ENCODE data around the gene LSM12.

Gene LSM12

DNA sequence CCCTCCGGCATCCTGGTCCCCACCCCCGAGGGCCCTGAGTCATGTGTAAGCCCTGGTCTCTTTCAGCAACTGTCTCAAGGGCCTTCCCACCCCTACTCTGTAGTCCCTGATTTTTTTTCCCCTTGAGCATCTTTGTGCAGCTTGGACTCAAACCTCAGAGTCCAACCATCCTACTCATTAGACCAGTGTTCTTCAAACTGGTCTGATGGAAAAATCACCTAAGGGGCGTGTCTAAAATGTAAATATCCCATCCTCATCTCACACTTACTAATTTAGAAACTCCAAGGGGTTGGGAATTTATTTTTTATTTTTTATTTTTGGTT, 4.7 kb upstream of the LSM12 start:
- peaks cover 22% of the 10 kb centered on the region for H3K36me3 ChIP-seq (ENCODE audit: control insufficient read depth, insufficient read depth, low read length, severe bottlenecking)
- peaks cover 20% of the 10 kb centered on the region for H3K4me1 ChIP-seq (ENCODE audit: control insufficient read depth, insufficient read depth, low read length)
- H3K9ac ChIP-seq (ENCODE audit: low read length), result peak overlapping the region; percentile 82
- no peak for DNase-seq (ENCODE audit: low read depth)
- H3K27me3 ChIP-seq (replicated peaks; ENCODE audit: control insufficient read depth, insufficient read depth, low read length), result no peaks in the 10 kb centered on the region
- H3K4me3 ChIP-seq (ENCODE audit: low read length), result peak overlapping the region; percentile 84
- H3K9me3 ChIP-seq (ENCODE audit: control insufficient read depth, low read length), result no peaks in the 10 kb centered on the region

DNA sequence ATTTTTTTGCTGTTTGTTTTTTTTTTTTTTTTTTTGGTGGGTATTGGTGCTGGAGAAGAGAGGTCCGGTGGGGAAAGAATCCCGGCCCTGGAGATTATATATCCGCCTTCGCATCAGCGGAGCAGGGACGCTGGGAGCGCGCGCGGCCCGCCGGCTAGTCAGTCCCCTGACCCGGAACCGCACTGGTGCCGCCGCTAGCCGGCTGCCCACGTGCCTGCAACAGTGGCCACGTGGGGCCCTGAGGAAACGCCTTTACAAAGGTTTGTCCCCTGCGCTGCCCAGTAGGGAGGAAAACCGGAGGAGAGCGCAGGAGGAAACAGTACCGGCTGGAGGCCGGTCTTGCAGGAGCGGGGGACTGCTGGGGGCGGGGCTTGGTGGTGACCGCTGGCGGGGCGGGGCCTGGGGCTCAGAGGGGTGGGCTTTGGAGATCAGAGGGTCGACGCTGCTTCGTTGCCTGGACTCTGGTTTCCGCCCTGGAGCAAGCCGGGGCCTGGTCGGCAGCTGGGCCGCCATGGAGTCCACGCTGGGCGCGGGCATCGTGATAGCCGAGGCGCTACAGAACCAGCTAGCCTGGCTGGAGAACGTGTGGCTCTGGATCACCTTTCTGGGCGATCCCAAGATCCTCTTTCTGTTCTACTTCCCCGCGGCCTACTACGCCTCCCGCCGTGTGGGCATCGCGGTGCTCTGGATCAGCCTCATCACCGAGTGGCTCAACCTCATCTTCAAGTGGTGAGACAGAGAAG, 4.2 kb upstream of the LSM12 start, which contains the start of gene G6PC3:
TSS of gene G6PC3 (plus strand) at position 281 of the 743 bp plus-strand sequence. CDS start at position 512, 231 bp downstream.
- Histone ChIP-seq H3K9me3 (ENCODE audit: control insufficient read depth, low read length) (no peaks in the 10 kb centered on the region), H3K27me3 (replicated peaks; ENCODE audit: control insufficient read depth, insufficient read depth, low read length) (no peaks in the 10 kb centered on the region), H3K9ac (ENCODE audit: low read length) (peak within 1 kb of the TSS; percentile 91), H3K4me3 (ENCODE audit: low read length) (peak within 1 kb of the TSS; percentile 84), H3K36me3 (ENCODE audit: control insufficient read depth, insufficient read depth, low read length, severe bottlenecking) (peaks cover 17% of the 10 kb centered on the region), H3K4me1 (ENCODE audit: control insufficient read depth, insufficient read depth, low read length) (peaks cover 18% of the 10 kb centered on the region)
- peak; percentile 99 for DNase-seq (ENCODE audit: low read depth)

GRCh38 chr17:44069974-44070454, 3.5 kb upstream of the LSM12 start:
- Histone ChIP-seq H3K27me3 (replicated peaks; ENCODE audit: control insufficient read depth, insufficient read depth, low read length) (no peaks in the 10 kb centered on the region), H3K36me3 (ENCODE audit: control insufficient read depth, insufficient read depth, low read length, severe bottlenecking) (peaks cover 10% of the 10 kb centered on the region), H3K9me3 (ENCODE audit: control insufficient read depth, low read length) (no peaks in the 10 kb centered on the region), H3K4me1 (ENCODE audit: control insufficient read depth, insufficient read depth, low read length) (peaks cover 18% of the 10 kb centered on the region), H3K4me3 (ENCODE audit: low read length) (peak overlapping the region; percentile 84), H3K9ac (ENCODE audit: low read length) (peak overlapping the region; percentile 91)
- DNase-seq (ENCODE audit: low read depth), result peak; percentile 36

- peaks cover 13% of the 10 kb centered on the region for H3K36me3 ChIP-seq (ENCODE audit: control insufficient read depth, insufficient read depth, low read length, severe bottlenecking)
- no peaks in the 10 kb centered on the region for H3K9me3 ChIP-seq (ENCODE audit: control insufficient read depth, low read length)
- DNase-seq (ENCODE audit: low read depth), result no peak
- no peak overlapping the region for H3K4me3 ChIP-seq (ENCODE audit: low read length)
- H3K27me3 ChIP-seq (replicated peaks; ENCODE audit: control insufficient read depth, insufficient read depth, low read length), result no peaks in the 10 kb centered on the region
- peak overlapping the region; percentile 92 for H3K9ac ChIP-seq (ENCODE audit: low read length)
- peaks cover 18% of the 10 kb centered on the region for H3K4me1 ChIP-seq (ENCODE audit: control insufficient read depth, insufficient read depth, low read length)
Measured at GRCh38 chr17:44067545-44067940, 1.1 kb upstream of the LSM12 start.

GRCh38 chr17:44065668-44066203, 735 bp downstream of the LSM12 start:
- Histone ChIP-seq H3K27me3 (replicated peaks; ENCODE audit: control insufficient read depth, insufficient read depth, low read length) (no peaks in the 10 kb centered on the region), H3K9ac (ENCODE audit: low read length) (peak overlapping the region; percentile 92), H3K4me3 (ENCODE audit: low read length) (peak overlapping the region; percentile 81), H3K36me3 (ENCODE audit: control insufficient read depth, insufficient read depth, low read length, severe bottlenecking) (peaks cover 20% of the 10 kb centered on the region), H3K4me1 (ENCODE audit: control insufficient read depth, insufficient read depth, low read length) (peaks cover 13% of the 10 kb centered on the region), H3K9me3 (ENCODE audit: control insufficient read depth, low read length) (no peaks in the 10 kb centered on the region)
- peak; percentile 39 for DNase-seq (ENCODE audit: low read depth)

- no peak for DNase-seq (ENCODE audit: low read depth)
- Histone ChIP-seq H3K27me3 (replicated peaks; ENCODE audit: control insufficient read depth, insufficient read depth, low read length) (no peaks in the 10 kb centered on the region), H3K9ac (ENCODE audit: low read length) (no peak overlapping the region), H3K4me1 (ENCODE audit: control insufficient read depth, insufficient read depth, low read length) (peaks cover 8% of the 10 kb centered on the region), H3K36me3 (ENCODE audit: control insufficient read depth, insufficient read depth, low read length, severe bottlenecking) (peaks cover 35% of the 10 kb centered on the region), H3K9me3 (ENCODE audit: control insufficient read depth, low read length) (no peaks in the 10 kb centered on the region), H3K4me3 (ENCODE audit: low read length) (no peak overlapping the region)
Measured at GRCh38 chr17:44063704-44064639, 2.5 kb downstream of the LSM12 start.

GRCh38 chr17:44062871-44063270, 3.6 kb downstream of the LSM12 start:
- no peak overlapping the region for H3K4me3 ChIP-seq (ENCODE audit: low read length)
- H3K36me3 ChIP-seq (ENCODE audit: control insufficient read depth, insufficient read depth, low read length, severe bottlenecking), result peaks cover 44% of the 10 kb centered on the region
- H3K4me1 ChIP-seq (ENCODE audit: control insufficient read depth, insufficient read depth, low read length), result peaks cover 8% of the 10 kb centered on the region
- no peak for DNase-seq (ENCODE audit: low read depth)
- H3K9me3 ChIP-seq (ENCODE audit: control insufficient read depth, low read length), result no peaks in the 10 kb centered on the region
- H3K9ac ChIP-seq (ENCODE audit: low read length), result no peak overlapping the region
- no peaks in the 10 kb centered on the region for H3K27me3 ChIP-seq (replicated peaks; ENCODE audit: control insufficient read depth, insufficient read depth, low read length)

DNA sequence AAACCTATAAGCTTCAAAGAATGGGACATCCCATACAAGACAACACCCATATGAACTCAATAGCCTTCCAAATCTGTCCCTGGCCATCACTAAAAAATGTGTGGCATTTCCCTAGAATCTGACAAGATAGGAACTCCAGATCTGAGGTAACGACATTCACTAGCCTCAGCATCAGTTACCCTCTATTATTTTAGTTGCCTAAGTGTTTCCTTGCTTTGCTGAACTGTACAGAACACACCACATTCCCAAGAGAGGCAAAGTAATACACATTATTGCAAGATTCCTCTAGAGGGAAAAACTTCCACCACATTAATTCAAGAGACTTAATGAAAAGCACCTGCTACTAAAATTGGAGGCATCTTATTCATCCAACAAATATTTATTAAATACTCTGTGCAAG, 5.0 kb downstream of the LSM12 start:
- Histone ChIP-seq H3K4me1 (ENCODE audit: control insufficient read depth, insufficient read depth, low read length) (peaks cover 5% of the 10 kb centered on the region), H3K27me3 (replicated peaks; ENCODE audit: control insufficient read depth, insufficient read depth, low read length) (no peaks in the 10 kb centered on the region), H3K9ac (ENCODE audit: low read length) (no peak overlapping the region), H3K36me3 (ENCODE audit: control insufficient read depth, insufficient read depth, low read length, severe bottlenecking) (peaks cover 48% of the 10 kb centered on the region), H3K4me3 (ENCODE audit: low read length) (no peak overlapping the region), H3K9me3 (ENCODE audit: control insufficient read depth, low read length) (no peaks in the 10 kb centered on the region)
- DNase-seq (ENCODE audit: low read depth), result peak; percentile 28

GRCh38 chr17:44059101-44059892, 7.2 kb downstream of the LSM12 start:
- no peak for DNase-seq (ENCODE audit: low read depth)
- no peaks in the 10 kb centered on the region for H3K9me3 ChIP-seq (ENCODE audit: control insufficient read depth, low read length)
- peaks cover 59% of the 10 kb centered on the region for H3K36me3 ChIP-seq (ENCODE audit: control insufficient read depth, insufficient read depth, low read length, severe bottlenecking)
- H3K4me1 ChIP-seq (ENCODE audit: control insufficient read depth, insufficient read depth, low read length), result peaks cover 5% of the 10 kb centered on the region
- H3K4me3 ChIP-seq (ENCODE audit: low read length), result no peak overlapping the region
- no peaks in the 10 kb centered on the region for H3K27me3 ChIP-seq (replicated peaks; ENCODE audit: control insufficient read depth, insufficient read depth, low read length)
- no peak overlapping the region for H3K9ac ChIP-seq (ENCODE audit: low read length)

DNA sequence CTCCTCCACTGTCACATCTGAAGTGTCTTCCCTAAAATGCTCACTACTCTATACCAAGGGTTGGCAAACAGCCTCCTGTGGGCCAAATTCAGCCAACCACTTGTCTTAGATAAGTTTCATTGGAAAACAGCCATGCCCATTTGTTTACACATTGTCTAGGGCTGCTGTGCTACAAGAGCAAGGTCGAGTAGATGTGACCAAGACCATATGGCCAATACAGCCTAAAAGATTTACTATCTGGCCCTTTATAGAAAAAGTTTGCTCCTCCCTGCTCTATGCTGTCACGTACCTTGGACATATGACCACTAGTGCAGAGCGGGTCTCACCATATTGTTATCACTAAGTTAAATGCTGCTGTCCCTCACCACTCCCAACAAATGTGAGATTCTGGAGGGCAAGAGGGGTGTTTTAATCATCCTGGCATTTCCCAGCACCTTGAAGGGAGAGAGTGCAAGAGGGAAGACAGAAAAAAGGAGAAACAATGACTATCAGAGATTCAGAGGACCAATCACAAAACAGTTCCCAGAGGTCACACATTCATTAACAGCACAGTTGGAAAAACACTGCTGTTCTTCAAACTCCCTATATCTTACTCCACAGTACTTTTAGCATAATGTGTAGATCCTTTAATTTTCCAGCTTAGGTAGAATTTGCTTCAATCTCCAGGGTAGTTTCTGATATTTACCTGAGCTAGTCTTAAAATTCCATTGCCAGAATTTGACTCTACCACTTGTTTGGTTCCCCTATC, 13.2 kb downstream of the LSM12 start:
- no peaks in the 10 kb centered on the region for H3K9me3 ChIP-seq (ENCODE audit: control insufficient read depth, low read length)
- no peak overlapping the region for H3K4me3 ChIP-seq (ENCODE audit: low read length)
- DNase-seq (ENCODE audit: low read depth), result no peak
- H3K27me3 ChIP-seq (replicated peaks; ENCODE audit: control insufficient read depth, insufficient read depth, low read length), result no peaks in the 10 kb centered on the region
- peaks cover 76% of the 10 kb centered on the region for H3K36me3 ChIP-seq (ENCODE audit: control insufficient read depth, insufficient read depth, low read length, severe bottlenecking)
- H3K9ac ChIP-seq (ENCODE audit: low read length), result no peak overlapping the region
- no peaks in the 10 kb centered on the region for H3K4me1 ChIP-seq (ENCODE audit: control insufficient read depth, insufficient read depth, low read length)
